CD4-positive, alpha-beta T cell treated with Interleukin-15 for 1 hour (primary cell): ENCODE results near the gene PATE2.

Experiments
- DNase-seq: peaks from one replicate; pipeline ENCODE4 v3.0.0-alpha.2; 2020

Gene PATE2

DNA sequence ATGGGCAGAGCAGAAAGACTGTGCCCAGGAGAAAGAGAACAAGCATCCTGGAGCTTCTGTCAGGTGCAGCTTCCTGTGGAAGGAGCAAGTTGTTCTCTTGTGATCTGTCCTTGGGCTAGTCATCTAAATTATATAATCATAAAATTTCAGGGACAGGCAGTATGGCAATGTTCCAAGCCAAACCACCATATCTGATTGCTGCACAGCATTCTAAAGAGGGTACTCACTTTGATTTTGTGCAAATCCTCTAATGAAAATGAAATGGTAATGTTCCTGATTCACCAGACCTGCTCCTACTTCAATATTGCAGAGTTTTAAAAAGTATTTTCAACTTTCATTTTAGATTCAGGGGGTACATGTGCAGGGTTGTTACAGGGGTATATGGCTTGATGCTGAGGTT lies at the start of gene PATE2:
PATE2 (minus strand) TSS at position 101 of the 400 bp plus-strand sequence; CDS start at position 46, 55 bp downstream.
- no peak for DNase-seq

DNA sequence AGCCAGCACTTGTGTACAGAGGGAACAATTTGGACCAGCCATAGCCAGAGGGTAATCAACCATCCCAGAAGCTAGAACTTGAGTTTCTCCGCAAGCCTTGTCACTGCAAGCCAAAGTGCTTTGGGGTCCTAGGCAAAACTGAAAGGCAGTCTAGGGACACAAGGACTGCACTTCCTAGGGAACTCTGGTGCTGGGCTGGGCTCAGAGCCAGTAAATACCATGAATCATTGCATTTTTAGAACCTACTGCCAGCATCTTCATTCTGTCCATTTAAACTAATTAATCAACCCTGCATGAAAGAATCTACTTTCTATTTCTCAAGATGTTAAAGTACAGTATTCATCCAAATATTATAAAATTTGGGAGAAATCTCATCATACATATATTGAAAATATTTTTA lies 29.3 kb upstream of the PATE2 start:
- DNase-seq, result no peak

DNA sequence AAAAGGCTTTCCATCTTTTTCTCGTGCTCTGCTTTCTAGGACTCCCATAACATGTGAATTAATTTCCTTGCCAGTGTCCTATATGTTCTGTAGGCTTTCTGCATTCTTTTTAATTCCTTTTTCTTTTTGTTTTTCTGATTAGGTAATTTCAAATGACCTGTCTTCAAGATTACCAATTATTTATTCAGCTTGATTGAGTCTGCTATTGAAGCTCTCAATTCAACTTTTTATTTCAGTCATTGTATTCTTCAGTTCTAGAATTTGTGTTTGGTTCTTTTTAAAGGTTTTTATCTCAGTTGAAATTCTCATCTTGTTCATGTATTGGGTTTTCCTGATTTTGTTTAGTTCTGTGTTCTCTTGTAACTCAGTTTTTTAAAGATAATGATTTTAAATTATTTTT lies 23.8 kb upstream of the PATE2 start:
- no peak for DNase-seq

DNA sequence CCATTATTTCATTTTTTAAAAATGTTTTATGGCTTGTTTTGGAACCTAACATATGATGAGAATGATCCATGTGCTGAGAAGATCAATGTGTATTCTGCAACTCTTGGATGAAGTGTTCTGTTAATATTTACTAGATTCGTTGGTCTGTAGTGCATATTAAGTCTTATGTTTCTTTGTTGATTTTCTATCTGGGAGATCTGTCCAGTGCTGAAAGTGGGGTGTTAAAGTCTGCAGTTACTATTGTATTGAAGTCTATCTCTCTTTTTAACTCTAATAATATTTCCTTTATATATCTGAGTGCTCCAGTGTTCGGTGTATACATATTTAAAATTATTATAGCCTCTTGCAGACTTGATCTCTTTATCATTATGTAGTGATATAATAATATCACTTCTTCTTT lies 21.2 kb upstream of the PATE2 start:
- no peak for DNase-seq

DNA sequence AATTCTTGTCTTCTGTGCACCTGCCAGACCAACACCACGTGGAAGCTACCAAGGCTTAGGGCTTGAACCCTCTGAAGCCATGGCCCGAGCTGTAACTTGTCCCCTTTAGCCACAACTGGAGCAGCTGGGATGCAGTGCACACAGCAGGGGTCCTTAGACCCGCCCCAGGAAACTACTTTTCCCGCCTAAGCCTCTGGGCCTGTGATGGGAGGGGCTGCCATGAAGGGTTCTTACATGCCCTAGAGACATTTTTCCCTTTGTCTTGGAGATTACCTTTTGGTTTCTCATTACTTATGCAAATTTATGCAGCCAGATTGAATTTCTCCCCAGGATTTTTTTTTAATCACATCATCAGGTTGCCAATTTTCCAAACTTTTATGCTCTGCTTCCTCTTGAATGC lies 19.0 kb upstream of the PATE2 start:
- no peak for DNase-seq

DNA sequence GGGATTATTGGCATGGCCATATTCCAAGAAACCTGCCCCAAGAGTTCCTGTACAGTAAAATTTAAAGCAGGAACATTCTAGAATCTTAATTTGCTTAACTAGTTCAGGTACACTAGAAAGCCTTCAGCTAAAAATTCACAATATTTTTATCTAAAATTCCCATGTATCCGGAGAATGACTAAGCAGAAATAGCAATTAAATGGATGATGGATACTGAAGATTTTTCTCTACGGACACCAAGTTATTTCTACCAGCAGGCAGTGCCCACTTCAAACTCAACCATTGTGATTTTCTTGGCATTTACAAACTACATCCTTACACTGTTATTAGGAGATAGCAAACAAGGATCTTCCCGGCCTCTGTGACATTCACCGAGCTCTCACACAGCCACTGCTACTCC lies 12.2 kb upstream of the PATE2 start:
- DNase-seq, result no peak

DNA sequence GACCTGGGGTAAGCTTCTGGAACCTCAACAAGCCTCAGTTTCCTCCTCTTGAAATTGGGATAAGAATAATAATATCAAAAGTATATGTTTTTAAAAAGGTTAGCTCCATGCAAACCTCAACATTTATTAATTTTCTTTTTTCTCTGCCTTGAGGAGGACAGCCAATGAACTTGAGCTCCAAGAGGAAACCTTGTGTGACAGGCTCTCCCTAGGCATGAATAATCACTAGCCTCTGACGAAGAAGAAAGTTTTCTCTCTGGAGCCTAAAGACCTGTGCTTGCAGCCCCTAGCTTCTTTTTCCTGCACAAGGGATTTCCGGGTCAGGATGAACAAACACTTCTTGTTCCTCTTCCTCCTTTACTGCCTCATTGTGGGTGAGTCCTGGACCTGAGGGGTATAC lies 9.2 kb upstream of the PATE2 start, which contains the start of gene PATE3:
PATE3 (plus strand) TSS at position 301 of the 400 bp plus-strand sequence; CDS start at position 326, 25 bp downstream.
- DNase-seq, result no peak

DNA sequence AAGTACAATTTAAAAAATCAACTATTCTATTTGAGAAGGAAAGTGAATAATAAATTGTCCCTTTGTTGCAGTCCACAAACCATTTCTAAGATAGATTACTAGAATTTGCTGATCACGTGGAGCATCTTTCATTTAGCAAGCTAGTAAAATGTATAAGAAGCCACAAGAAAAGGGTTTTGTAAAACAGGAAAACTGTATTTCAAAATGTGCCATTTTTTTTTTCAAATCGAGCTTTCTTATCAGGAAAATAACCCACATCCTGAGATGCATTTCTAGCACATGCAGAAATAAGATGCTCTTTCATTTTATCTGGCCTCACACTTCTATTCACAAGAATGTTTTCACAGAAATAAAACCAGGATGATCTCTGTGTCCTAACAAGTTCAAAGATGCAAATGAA lies 6.0 kb upstream of the PATE2 start:
- no peak for DNase-seq

DNA sequence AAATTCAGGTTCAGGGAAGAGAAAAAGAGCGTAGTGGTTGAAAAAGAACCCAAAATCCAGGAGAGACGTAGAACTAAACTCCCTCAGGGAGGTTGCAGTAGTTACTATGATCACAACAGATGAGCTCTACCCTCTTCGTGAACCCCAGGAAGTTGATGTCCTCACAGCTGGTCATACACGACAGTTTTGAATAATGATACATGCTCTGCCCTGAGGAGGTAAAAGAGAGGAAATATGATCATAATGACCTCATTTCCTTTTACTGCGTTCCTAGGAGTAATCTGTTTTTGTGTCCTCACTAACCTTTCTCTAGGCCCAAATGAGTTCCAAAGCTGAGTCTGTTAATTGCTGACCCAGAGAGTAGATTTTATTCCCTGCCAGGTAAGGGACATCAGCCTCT lies 1.3 kb downstream of the PATE2 start:
- DNase-seq, result no peak

DNA sequence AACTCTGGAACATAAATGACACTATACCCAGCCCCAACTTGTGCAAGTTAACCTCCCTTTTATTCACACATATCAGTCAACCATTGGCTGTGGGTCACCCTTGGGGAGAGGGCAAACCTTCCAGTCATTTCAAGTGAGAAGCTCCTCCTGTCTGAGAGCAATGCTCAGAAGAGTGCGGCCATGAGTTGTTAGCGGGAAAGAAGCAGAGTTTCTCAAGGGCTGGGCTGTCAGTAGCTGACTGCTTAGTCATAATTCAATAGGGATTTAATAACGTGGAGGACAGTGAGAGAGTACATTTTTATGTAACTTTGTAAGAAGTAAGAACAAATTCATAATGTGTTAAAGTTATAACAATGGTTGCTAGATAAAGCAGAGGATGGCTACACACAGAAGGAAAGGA lies 5.1 kb downstream of the PATE2 start:
- no peak for DNase-seq

DNA sequence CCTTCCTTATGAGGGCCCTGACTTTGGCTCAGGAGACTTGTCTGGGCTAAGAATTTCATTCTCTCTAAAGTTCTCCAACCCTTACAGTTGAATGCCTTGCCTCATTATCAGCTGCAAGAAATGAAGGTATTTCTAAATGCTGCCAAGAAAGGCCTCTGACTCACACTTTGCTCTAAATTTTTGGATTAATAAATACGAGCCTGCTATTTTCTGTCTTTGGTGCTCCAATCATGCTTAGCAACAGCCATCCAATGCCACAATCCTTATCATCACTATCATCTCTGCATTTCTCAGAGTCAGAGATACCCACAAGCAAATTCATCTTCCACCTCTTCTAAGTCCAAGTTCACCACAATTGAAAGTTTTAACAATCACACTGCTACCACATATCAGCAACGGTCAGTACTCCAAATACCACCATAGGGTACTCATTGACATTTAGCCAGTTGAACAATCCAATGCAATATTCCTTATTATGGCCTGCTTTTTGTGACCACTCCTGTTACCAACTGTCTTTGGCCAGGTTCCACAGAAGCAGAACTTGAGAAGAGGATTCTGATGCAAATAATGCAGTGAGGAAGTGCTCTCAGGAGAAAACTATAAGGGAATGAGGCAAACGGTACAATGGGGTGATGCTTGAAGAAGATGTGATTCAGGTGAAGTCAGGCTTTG lies 5.7 kb downstream of the PATE2 start:
- DNase-seq, result no peak

DNA sequence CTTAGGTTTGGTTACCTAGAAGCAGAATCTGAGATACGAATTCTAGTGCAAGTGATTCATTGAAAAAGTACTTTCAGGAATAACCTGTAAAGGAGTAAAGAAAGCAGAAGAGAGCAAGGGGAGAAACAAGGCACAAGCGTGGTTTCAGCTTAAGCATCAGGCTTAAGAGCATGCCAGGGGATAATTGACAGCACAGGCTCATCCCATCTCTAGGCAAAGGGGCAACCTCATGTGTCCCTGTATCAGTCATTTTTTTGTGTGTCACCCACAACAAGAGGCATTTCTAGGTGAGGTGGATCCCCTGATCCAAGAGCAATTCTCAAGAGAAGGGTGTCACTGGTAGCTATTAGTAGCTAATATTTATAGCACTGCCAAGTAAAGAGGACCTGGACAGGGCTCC lies 8.0 kb downstream of the PATE2 start:
- DNase-seq, result no peak

DNA sequence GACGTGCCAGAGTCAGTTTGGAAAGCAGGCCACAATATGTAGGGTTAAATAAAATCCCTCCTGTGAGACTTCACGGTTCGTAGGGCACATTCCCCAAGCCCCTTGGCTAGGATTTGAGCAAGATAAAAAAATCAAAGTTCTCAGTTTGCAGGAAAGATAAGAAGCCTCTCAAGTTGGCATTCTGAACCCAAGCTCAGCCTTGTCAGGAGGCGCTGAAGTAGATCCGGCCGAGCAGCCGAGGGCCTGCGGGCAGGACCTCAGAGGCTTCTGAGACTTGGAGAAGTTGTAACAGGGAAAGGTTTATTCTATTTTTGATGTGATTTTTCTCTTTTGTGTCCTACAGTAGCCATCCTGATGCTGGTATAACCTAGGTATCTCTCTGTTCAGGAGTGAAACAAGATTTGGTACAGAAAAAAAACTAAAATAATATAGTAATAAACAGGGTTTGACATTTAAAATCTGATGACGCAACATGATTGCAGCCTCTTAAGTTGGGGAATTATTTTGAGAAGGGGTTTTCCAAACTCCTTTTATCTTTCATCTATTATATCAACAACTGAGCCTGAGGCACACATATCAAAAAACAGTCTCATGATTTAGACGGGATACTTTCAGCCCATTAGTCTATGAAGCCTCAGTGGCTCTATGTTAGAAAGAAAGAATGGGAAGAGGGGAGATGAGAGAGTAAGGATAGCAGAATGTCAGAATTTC lies 10.1 kb downstream of the PATE2 start:
- no peak for DNase-seq

DNA sequence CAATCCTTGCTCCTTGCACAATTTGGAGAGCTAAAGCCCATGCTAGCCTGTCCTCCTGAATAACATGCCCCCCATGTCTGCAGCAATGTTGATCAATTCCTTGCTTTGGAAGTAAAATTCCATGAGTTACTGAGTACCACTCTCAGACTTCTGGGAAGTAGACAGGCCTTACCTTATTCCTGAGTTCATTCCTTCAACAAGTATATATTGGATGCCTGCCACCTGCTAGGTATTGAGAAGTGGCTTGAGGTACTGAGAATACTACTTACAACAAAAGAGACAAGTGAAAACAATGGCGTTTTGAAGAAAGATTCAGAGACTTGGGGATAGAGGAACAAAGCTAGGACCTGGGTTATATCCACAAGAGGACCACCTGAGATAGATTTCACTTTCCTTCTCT lies 12.4 kb downstream of the PATE2 start:
- DNase-seq, result no peak

DNA sequence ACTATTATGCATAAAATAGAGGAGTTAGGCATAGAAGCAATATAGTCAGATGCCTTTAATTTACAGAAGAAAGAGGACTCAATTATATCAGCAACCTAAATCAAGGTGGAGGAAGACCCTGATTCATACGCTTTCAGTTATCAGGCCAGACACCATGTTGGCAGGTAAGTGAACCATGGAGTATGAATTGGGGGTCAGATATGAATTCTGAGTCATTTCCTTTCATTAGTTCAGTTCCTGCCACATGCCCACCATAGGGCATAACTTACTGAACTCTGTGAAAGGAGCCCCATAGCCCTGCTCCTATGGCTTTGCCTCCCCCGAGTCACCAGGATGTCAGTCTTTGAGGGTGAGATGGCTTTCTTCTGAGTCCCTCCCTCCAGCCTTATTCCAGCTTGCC lies 15.1 kb downstream of the PATE2 start:
- DNase-seq, result no peak

DNA sequence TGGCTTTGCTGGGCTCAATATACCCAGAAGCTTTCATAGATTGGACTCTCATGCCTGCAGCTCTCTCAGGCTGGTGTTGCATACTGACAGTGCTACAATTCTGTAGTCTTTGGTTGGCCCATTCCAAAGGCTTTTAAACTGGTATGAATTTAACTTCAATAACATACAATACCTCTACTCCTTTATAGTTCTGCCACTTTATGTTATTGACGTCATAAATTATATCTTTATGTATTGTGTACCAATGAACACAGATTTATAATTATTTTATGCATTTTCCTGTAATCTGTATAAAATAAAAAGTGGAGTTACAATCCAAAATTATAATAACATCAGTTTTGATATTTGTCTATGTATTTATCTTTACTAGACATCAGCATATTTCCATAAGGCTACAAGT lies 16.2 kb downstream of the PATE2 start:
- DNase-seq, result no peak

DNA sequence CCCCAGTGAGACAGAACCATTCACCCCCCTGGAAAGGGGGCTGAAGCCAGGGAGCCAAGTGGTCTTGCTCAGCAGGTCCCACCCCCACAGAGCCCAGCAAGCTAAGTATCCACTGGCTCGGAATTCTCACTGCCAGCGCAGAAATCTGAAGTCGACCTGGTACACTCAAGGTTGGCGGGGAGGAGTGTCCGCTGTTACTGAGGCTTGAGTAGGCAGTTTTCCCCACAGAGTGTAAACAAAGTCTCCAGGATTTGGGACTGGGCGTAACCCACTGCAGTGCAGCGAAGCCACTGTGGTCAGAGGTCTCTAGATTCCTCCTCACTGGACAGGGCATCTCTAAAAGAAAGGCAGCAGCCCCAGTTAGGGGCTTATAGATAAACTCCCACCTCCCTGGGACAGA lies 22.6 kb downstream of the PATE2 start:
- no peak for DNase-seq

DNA sequence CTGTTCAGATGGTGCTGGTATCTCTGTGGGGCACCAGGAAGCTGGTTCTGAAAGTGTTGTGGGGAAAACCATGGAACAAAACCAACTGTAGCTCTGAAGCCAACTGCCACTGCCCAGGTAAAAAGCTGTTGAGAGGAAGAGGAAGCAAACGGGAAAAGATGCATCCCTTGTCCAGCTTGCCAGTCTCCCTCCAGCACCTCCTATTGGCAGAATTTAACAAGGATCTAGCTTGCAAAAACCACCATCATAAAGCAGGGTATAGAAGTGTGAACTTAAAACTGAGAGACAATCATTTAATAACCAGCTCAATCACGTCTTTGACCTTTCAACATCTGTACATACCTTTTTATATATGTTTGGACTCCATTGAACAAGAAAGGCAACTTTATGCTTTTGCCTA lies 28.0 kb downstream of the PATE2 start:
- DNase-seq, result no peak

DNA sequence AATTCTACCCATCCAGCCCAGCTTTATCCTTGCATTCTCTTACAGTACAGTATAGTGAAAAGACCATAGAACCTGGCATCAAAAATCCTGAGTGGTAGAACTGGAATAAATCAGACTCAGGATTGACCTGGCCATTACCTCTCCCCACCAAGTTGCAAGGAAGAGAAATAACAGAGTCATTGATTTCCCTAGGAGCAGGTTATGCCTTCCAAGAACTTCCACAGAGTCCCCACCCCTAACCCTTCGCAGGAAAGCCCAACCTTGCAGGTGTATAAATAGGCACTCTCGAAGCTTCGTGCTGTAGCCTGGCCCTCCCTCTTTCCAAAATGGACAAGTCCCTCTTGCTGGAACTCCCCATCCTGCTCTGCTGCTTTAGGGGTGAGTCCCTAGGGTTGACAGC lies 32.6 kb downstream of the PATE2 start, which contains the start of gene PATE1:
PATE1 (plus strand) TSS at position 301 of the 400 bp plus-strand sequence; CDS start at position 327, 26 bp downstream.
- DNase-seq, result no peak

DNA sequence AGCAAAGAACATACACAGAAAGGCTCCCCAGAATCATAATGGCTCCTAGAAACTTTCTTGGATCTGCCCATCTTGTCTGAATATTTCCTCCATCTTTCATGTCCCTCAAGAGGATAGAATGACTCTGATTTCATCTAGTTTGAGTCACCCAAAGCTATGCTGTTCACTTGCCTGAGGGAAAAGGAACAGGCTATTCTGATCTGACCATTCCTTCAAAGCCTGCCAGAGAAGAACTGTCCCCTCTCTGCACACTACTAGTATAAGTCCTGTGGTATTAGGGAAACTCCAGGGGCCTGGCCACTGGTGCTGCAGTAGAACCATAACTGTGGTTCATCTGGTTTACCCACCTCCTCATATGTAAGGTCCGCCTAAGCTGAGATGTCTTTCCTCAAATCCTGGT lies 34.9 kb downstream of the PATE2 start:
- no peak for DNase-seq

DNA sequence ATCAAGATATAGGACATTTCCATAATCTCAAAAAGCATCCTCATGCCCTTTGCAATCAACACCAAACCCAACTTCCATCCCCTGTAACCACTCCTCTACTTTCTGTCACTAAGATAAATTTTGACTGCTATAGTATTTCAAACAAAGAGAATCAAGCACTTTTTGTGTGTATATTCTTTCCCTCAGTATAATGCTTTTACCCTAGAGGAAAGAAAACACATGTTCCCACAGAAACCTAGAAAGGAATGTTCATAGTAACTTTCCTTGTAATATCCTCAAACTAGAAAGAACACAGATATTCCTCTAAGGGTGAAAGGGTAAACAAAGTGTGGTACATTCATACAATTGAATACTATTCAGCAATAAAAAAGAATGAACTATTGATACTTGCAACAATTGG lies 38.0 kb downstream of the PATE2 start:
- no peak for DNase-seq

DNA sequence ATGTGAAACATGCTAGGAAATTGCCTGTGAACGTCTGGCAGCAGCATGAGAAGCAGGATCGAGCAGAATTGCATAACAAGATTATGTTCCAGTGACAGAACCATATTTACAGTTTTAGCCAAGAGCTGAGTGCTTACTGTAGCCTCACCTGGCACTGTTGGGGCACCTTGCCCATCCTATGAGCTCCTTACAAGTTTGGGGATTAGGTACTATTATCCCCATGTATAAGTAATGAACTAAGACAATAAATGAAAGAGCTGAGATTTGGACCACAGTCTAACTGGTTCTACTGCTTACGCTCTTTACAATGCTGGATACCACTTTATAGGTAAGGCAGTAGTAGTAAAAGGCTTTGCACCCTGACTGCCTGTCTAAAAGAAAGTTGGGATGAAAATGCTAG lies 49.7 kb downstream of the PATE2 start:
- no peak for DNase-seq
